ENCODE data around the gene MORN4. TPM values are rescaled to one million over a fixed set of nuclear protein-coding genes. Genes with fewer than 3 reads are reported as not detected.

Gene MORN4
- total and polyA plus RNA-seq, 9 of the 15 experiments (the other 6 are each of a cell fraction or from before 2014, with no cell fraction given): 8.3 to 23.9 (median 11.7) TPM

- TF ChIP-seq ZNF639 (CRISPR knock-in tag; conservative IDR thresholded peaks at IDR 0.05 in 1 of 2, IDR thresholded peaks at IDR 0.05 in 1 of 2) (no peak), ATF4 (CRISPR knock-in tag; IDR thresholded peaks at IDR 0.05) (no peak), NR2F6 (CRISPR knock-in tag; IDR thresholded peaks at IDR 0.05) (no peak), BHLHE40 (IDR thresholded peaks at IDR 0.05; ENCODE audit: low read length) (0 out of 2 replicates have a peak, but pooled peaks have one; percentile 5)
Observed at GRCh38 chr10:97572214-97572989, 60.9 kb downstream of the MORN4 start, which contains the start of gene ANKRD2 (continued).

GRCh38 chr10:97571622-97572021, 61.7 kb downstream of the MORN4 start:
- Histone ChIP-seq H3K4me2 (ENCODE audit: insufficient read depth, low read length) (no peak overlapping the region), H3K9me3 (replicated peaks; ENCODE audit: control insufficient read depth, insufficient read depth, low read depth, low read length) (no peaks in the 10 kb centered on the region), H3K27me3 (ENCODE audit: control insufficient read depth in 2 of 2, insufficient read depth in 2 of 2, low read length in 2 of 2) (no peaks in the 10 kb centered on the region), H3K79me2 (ENCODE audit: control insufficient read depth, insufficient read depth, low read length) (no peaks in the 10 kb centered on the region), H3K9me1 (ENCODE audit: control insufficient read depth, insufficient read depth, low read length) (no peaks in the 10 kb centered on the region), H4K20me1 (replicated peaks; ENCODE audit: control insufficient read depth, insufficient read depth, low read length) (no peaks in the 10 kb centered on the region), H3K9ac (ENCODE audit: insufficient read depth in 1 of 2, low read depth in 2 of 2, low read length in 2 of 2) (peak overlapping the region in 1 of 2 experiments; percentile 4; a peak in 1 of 4 replicates), H3K4me3 (no peak overlapping the region), H3K4me1 (replicated peaks in 1 of 2; ENCODE audit: control insufficient read depth in 2 of 2, insufficient read depth in 2 of 2, low read length in 2 of 2) (peaks cover 2 to 13% of the 10 kb centered on the region in 2 experiments; a peak in 4 of 5 replicates), H3K36me3 (ENCODE audit: control insufficient read depth, insufficient read depth, low read length) (no peaks in the 10 kb centered on the region), H2AFZ (ENCODE audit: low read depth, low read length) (no peak overlapping the region), H3K27ac (ENCODE audit: extremely low read depth, low read depth, low read length) (no peak overlapping the region)
- 34% methylated on average over 3 of the region's 3 CpGs for WGBS (ENCODE audit: insufficient coverage, low coverage, missing lambda C conversion rate)
- ATAC-seq (no peak), FAIRE-seq (no peak), DNase-seq (ENCODE audit: extremely low read depth in 1 of 4, low spot score in 3 of 4) (no peak)
- in situ Hi-C loops (cut with MboI) (no loop called here), intact Hi-C loops (cut with micrococcal nuclease) (loop anchor here (1.0 to 10.0 kb wide), 3 partner anchors 41 to 161 kb away; partner anchors contain the start of gene AVPI1)
- no TSS peak for BruUV-seq (replicated peaks)
- ChIA-PET CTCF (ENCODE audit: low intra/inter-chr PET ratio) (interaction anchor here (1.6 to 3.4 kb wide), 2 partner anchors 41 to 160 kb away, joined by 8 to 23 read pairs; no protein-coding TSS in a partner anchor), POLR2A (interaction anchor here (0.6 to 1.3 kb wide), 2 partner anchors 10 to 29 kb away, joined by 3 to 4 read pairs; no protein-coding TSS in a partner anchor)
- TF ChIP-seq DEAF1 (CRISPR knock-in tag; IDR thresholded peaks at IDR 0.05) (no peak), EGR1 (conservative IDR thresholded peaks at IDR 0.05) (no peak), HDAC2 (IDR thresholded peaks at IDR 0.05) (no peak), ARID3A (IDR thresholded peaks at IDR 0.05; ENCODE audit: borderline replicate concordance, low read depth, low read length) (no peak), NCOA2 (IDR thresholded peaks at IDR 0.05; ENCODE audit: partially characterized antibody in 2 of 2) (no peak)
